Measurements from ENCODE around the gene PRR29.
A peak's percentile ranks its signal among the peaks of the same experiment; 100 is the strongest.

Gene PRR29

GRCh38 chr17:63998050-63998720 is at the start of gene PRR29:
PRR29 (plus strand) TSS chr17:63998351; CDS start chr17:63998365, 14 bp downstream.
- DNase-seq: peak in 28 of 56 donors; percentile 8 to 77 (median 33)

- DNase-seq: no peak
Measured at GRCh38 chr17:63948521-63948920, 49.6 kb upstream of the PRR29 start.

- no peak for DNase-seq
Measured at GRCh38 chr17:63949576-63950250, 48.4 kb upstream of the PRR29 start.

- DNase-seq: no peak
Measured at GRCh38 chr17:63950940-63951907, 46.9 kb upstream of the PRR29 start.

- no peak for DNase-seq
Measured at GRCh38 chr17:63954402-63955063, 43.6 kb upstream of the PRR29 start.

- no peak for DNase-seq
Measured at GRCh38 chr17:63955232-63955631, 42.9 kb upstream of the PRR29 start.

- no peak for DNase-seq
Measured at GRCh38 chr17:63955791-63956190, 42.4 kb upstream of the PRR29 start.

- DNase-seq: no peak
Measured at GRCh38 chr17:63956296-63956920, 41.7 kb upstream of the PRR29 start.

- DNase-seq: no peak
Measured at GRCh38 chr17:63960006-63960405, 38.1 kb upstream of the PRR29 start.

GRCh38 chr17:63960430-63960829 is 37.7 kb upstream of the PRR29 start:
- DNase-seq: no peak

GRCh38 chr17:63961355-63962212 is 36.6 kb upstream of the PRR29 start:
- peak in 2 of 56 donors; percentile 55 to 87 for DNase-seq

GRCh38 chr17:63962298-63962744 is 35.8 kb upstream of the PRR29 start:
- DNase-seq: no peak

- no peak for DNase-seq
Measured at GRCh38 chr17:63963123-63963522, 35.0 kb upstream of the PRR29 start.

GRCh38 chr17:63966646-63967264 is 31.4 kb upstream of the PRR29 start:
- DNase-seq: no peak

GRCh38 chr17:63967953-63968352 is 30.2 kb upstream of the PRR29 start:
- DNase-seq: no peak

- DNase-seq: no peak
Measured at GRCh38 chr17:63969278-63969677, 28.9 kb upstream of the PRR29 start.

- no peak for DNase-seq
Measured at GRCh38 chr17:63972796-63973195, 25.4 kb upstream of the PRR29 start, which contains the start of gene SCN4A. SCN4A (minus strand) TSS chr17:63972918; CDS start chr17:63972841, 77 bp downstream.

- no peak for DNase-seq
Measured at GRCh38 chr17:63973247-63973646, 24.9 kb upstream of the PRR29 start.

Data from nucleus accumbens (tissue), 56 donors.